H9 (cell line): ENCODE results near the gene SPATA3. TPM values are rescaled to one million over a fixed set of nuclear protein-coding genes. Genes with fewer than 3 reads are reported as not detected.

Source experiments
- DNase-seq: peaks from one replicate; pipeline ENCODE4 v3.0.0-alpha.2; 2017
- H2AFZ ChIP-seq: one replicate; pipeline ENCODE4 v1.6.1; 2013; ENCODE audit warnings: mild to moderate bottlenecking, low read length, control low read depth, moderate library complexity
- H2AK5ac ChIP-seq: 2 replicates; pipeline ENCODE4 v1.6.1; 2013; ENCODE audit warnings: low read length, control low read depth, mixed read lengths; ENCODE audit not compliant: insufficient read length
- H2BK120ac ChIP-seq: one replicate; pipeline ENCODE4 v1.6.1; 2013; ENCODE audit warnings: low read depth, mild to moderate bottlenecking, low read length, control low read depth, inconsistent platforms; ENCODE audit not compliant: poor library complexity, severe bottlenecking
- H2BK12ac ChIP-seq: 2 replicates; pipeline ENCODE4 v1.6.1; 2013; ENCODE audit warnings: low read length, control low read depth, mixed read lengths, low read depth; ENCODE audit not compliant: insufficient read length
- H2BK15ac ChIP-seq: 2 replicates; pipeline ENCODE4 v1.6.1; 2013; ENCODE audit warnings: low read depth, low read length, control low read depth
- H2BK20ac ChIP-seq: one replicate; pipeline ENCODE4 v1.6.1; 2013; ENCODE audit warnings: low read depth, mild to moderate bottlenecking, low read length, control low read depth, inconsistent platforms; ENCODE audit not compliant: poor library complexity, severe bottlenecking
- H2BK5ac ChIP-seq: 2 replicates; pipeline ENCODE4 v1.6.1; 2013; ENCODE audit warnings: low read length, control low read depth, mixed read lengths; ENCODE audit not compliant: insufficient read length
- H3K14ac ChIP-seq: 2 replicates; pipeline ENCODE4 v1.6.1; 2013; ENCODE audit warnings: low read length, control low read depth; ENCODE audit not compliant: insufficient read depth
- H3K18ac ChIP-seq: 2 replicates; pipeline ENCODE4 v1.6.1; 2013; ENCODE audit warnings: low read depth, mild to moderate bottlenecking, mixed read lengths, low read length, control low read depth; ENCODE audit not compliant: insufficient read length
- H3K23ac ChIP-seq: 2 replicates; pipeline ENCODE4 v1.6.1; 2013; ENCODE audit warnings: low read length, control low read depth, mixed read lengths, low read depth; ENCODE audit not compliant: insufficient read length
- H3K23me2 ChIP-seq: 2 replicates; pipeline ENCODE4 v1.6.1; 2013; ENCODE audit warnings: low read depth, mild to moderate bottlenecking, mixed read lengths, low read length, control low read depth; ENCODE audit not compliant: insufficient read length, poor library complexity, severe bottlenecking
- H3K27ac ChIP-seq: 2 replicates; pipeline ENCODE4 v1.5.1; 2013; ENCODE audit warnings: low read length, control low read depth, mixed read lengths, low read depth; ENCODE audit not compliant: insufficient read length
- H3K27me3 ChIP-seq: 2 replicates; pipeline ENCODE4 v1.6.1; 2013; ENCODE audit warnings: low read length, control low read depth, inconsistent platforms; ENCODE audit not compliant: insufficient read depth
- H3K4ac ChIP-seq: 2 replicates; pipeline ENCODE4 v1.6.1; 2013; ENCODE audit warnings: low read depth, mild to moderate bottlenecking, control low read depth, inconsistent platforms, low read length, moderate library complexity
- H3K4me1 ChIP-seq: 2 replicates; pipeline ENCODE4 v1.6.1; 2013; ENCODE audit warnings: low read length, control low read depth, inconsistent platforms; ENCODE audit not compliant: insufficient read depth
- H3K4me2 ChIP-seq: 2 replicates; pipeline ENCODE4 v1.6.1; 2013; ENCODE audit warnings: low read length, control low read depth, mixed read lengths; ENCODE audit not compliant: insufficient read length, insufficient read depth
- H3K56ac ChIP-seq: 2 replicates; pipeline ENCODE4 v1.6.1; 2013; ENCODE audit warnings: low read depth, mild to moderate bottlenecking, mixed read lengths, low read length, control low read depth; ENCODE audit not compliant: insufficient read length
- H3K79me1 ChIP-seq: 2 replicates; pipeline ENCODE4 v1.6.1; 2013; ENCODE audit warnings: low read depth, mild to moderate bottlenecking, moderate library complexity, low read length, control low read depth, inconsistent platforms; ENCODE audit not compliant: insufficient read depth, poor library complexity, severe bottlenecking
- H3K79me2 ChIP-seq: 2 replicates; pipeline ENCODE4 v1.6.1; 2013; ENCODE audit warnings: low read length, control low read depth, inconsistent platforms; ENCODE audit not compliant: insufficient read depth
- H3K9ac ChIP-seq: 2 replicates; pipeline ENCODE4 v1.6.1; 2013; ENCODE audit warnings: low read length, control low read depth, mixed read lengths; ENCODE audit not compliant: insufficient read length; ENCODE audit errors: extremely low read depth
- H3K9me3 ChIP-seq: one replicate; pipeline ENCODE4 v1.6.1; 2013; ENCODE audit warnings: low read depth, low read length, inconsistent platforms; ENCODE audit not compliant: control insufficient read depth
- H3T11ph ChIP-seq: one replicate; pipeline ENCODE4 v1.6.1; 2013; ENCODE audit warnings: mild to moderate bottlenecking, low read length, control low read depth, inconsistent platforms
- H4K20me1 ChIP-seq: one replicate; pipeline ENCODE4 v1.6.1; 2013; ENCODE audit not compliant: control insufficient read depth, insufficient read length, insufficient read depth
- H4K5ac ChIP-seq: 2 replicates; pipeline ENCODE4 v1.6.1; 2013; ENCODE audit warnings: low read depth, mild to moderate bottlenecking, mixed read lengths, low read length, control low read depth; ENCODE audit not compliant: insufficient read length
- H4K8ac ChIP-seq: replicated peaks from 2 replicates; pipeline ENCODE4 v1.6.1; 2013; ENCODE audit warnings: low read length, control low read depth, mixed read lengths, low read depth; ENCODE audit not compliant: insufficient read length
- H4K91ac ChIP-seq: 2 replicates; pipeline ENCODE4 v1.6.1; 2013; ENCODE audit warnings: low read depth, mild to moderate bottlenecking, moderate library complexity, mixed read lengths, low read length, control low read depth; ENCODE audit not compliant: insufficient read length
- H3K27ac Mint-ChIP-seq, 3 experiments: 2 replicates in 2 of 3; 3 replicates in 1 of 3; pipeline ENCODE4 v1.8.0; 2020 to 2021; ENCODE audit warnings: mixed read lengths in 3 of 3, mild to moderate bottlenecking in 1 of 3, moderate library complexity in 1 of 3
- H3K27me3 Mint-ChIP-seq: 2 replicates; pipeline ENCODE4 v1.8.0; 2021; ENCODE audit warnings: low read depth, mild to moderate bottlenecking, moderate library complexity, mixed read lengths
- H3K36me3 Mint-ChIP-seq, 3 experiments: 2 replicates in 2 of 3; 3 replicates in 1 of 3; pipeline ENCODE4 v1.8.0; 2020 to 2021; ENCODE audit warnings: low read depth in 3 of 3, mixed read lengths in 3 of 3; ENCODE audit not compliant: insufficient read depth in 1 of 3
- H3K4me1 Mint-ChIP-seq, 2 experiments: 2 replicates each; pipeline ENCODE4 v1.8.0; 2020; ENCODE audit warnings: mixed read lengths in 2 of 2
- H3K4me3 Mint-ChIP-seq, 2 experiments: 2 replicates in 1 of 2; 3 replicates in 1 of 2; pipeline ENCODE4 v1.8.0; 2020 to 2021; ENCODE audit warnings: mild to moderate bottlenecking in 2 of 2, mixed read lengths in 2 of 2, moderate library complexity in 1 of 2
- H3K9me3 Mint-ChIP-seq, 2 experiments: 2 replicates in 1 of 2; 3 replicates in 1 of 2; pipeline ENCODE4 v1.8.0; 2020; ENCODE audit warnings: mild to moderate bottlenecking in 2 of 2, mixed read lengths in 2 of 2, moderate library complexity in 1 of 2
- WGBS: extraction: QIAGEN DNeasy Blood & Tissue Kit; methylation state at CpG from one replicate; pipeline ENCODE4 v1.1.7; 2013; ENCODE audit warnings: missing lambda C conversion rate, low lambda C conversion rate, mixed read lengths; ENCODE audit not compliant: insufficient read length; ENCODE audit errors: extremely low coverage; 5-methylcytosine and 5-hydroxymethylcytosine counted together
- total RNA-seq: library from RNA; stranded (reverse); gene quantifications from 2 replicates; pipeline ENCODE4 v1.2.1, GENCODE V29; 2021
- TF ChIP-seq, protein P1 (sequence below): fragments of 200-600 bp; sonication (generic); conservative IDR thresholded peaks from 3 replicates; pipeline ENCODE4 v1.8.0; 2021; ENCODE audit warnings: antibody characterized with exemption, mild to moderate bottlenecking

SPATA3 gene
- total RNA-seq, 1 experiment from 2014 or later: not detected

DNA sequence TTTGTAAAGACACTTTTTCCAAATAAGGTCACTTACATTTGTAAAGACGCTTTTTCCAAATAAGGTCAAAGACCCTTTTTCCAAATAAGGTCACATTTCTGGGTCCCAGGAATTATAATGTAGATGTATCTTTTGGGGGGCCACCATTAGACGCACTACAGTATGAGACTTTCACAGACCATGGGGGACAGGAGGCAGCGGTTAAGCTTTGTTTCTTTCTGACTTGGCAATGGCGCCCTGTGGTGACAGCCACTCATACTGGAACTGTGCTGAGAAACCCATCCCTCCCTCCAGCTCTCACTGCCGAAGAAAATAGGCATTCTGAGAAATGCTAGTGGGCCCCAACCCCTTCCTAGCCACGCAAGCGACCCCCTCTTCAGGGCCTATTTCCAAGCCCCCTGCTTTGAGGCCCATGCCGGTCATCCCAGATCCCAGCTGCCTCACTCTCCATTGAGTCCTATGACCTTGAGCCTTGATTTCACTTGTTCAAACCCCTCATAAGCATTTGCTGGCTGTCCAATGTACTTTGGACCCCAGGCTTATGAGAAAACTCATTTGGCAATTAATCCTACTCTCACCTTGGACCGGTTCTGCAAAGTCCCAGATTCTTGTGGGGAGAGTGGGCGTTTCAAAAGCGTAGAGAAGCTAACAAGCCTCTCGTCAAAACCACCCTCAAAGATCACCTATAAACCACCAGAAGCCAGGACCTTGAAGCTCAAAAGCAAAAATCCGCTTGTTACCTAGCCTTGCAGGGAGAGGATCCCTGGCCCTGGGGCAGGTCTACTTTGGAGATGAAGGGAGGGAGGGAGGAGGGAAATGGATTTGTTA, 11.3 kb upstream of the SPATA3 start:
- H4K8ac ChIP-seq: no peak overlapping the region
- no peak overlapping the region for H3K56ac ChIP-seq
- Mint-ChIP-seq H3K9me3 (no peaks in the 10 kb centered on the region), H3K36me3 (no peaks in the 10 kb centered on the region; a peak in 1 of 7 replicates), H3K4me1 (peaks cover 23 to 40% of the 10 kb centered on the region in 2 experiments), H3K4me3 (no peak overlapping the region), H3K27ac (peak overlapping the region in 1 of 3 experiments; percentile 81; a peak in 2 of 7 replicates), H3K27me3 (peaks cover 3% of the 10 kb centered on the region)
- H4K20me1 ChIP-seq: no peaks in the 10 kb centered on the region
- no peak overlapping the region for H3K14ac ChIP-seq
- H3K27ac ChIP-seq: no peak overlapping the region
- DNase-seq: no peak
- peak overlapping the region; percentile 35 for H3K18ac ChIP-seq
- H2BK12ac ChIP-seq: no peak overlapping the region
- H2BK5ac ChIP-seq: no peak overlapping the region
- H4K91ac ChIP-seq: no peak overlapping the region
- H2BK20ac ChIP-seq: no peak overlapping the region
- H2AFZ ChIP-seq: no peak overlapping the region
- H3K9ac ChIP-seq: no peak overlapping the region
- H3K79me1 ChIP-seq: no peaks in the 10 kb centered on the region
- no peak overlapping the region for H2BK15ac ChIP-seq
- H3K23ac ChIP-seq: no peak overlapping the region
- no peaks in the 10 kb centered on the region for H3K27me3 ChIP-seq
- H4K5ac ChIP-seq: no peak overlapping the region
- no peaks in the 10 kb centered on the region for H3K23me2 ChIP-seq
- H2AK5ac ChIP-seq: no peak overlapping the region
- H3K79me2 ChIP-seq: no peaks in the 10 kb centered on the region
- no peaks in the 10 kb centered on the region for H3K4me1 ChIP-seq
- H3K4me2 ChIP-seq: no peak overlapping the region
- H3K9me3 ChIP-seq: no peaks in the 10 kb centered on the region
- TF ChIP-seq, protein P1, sequence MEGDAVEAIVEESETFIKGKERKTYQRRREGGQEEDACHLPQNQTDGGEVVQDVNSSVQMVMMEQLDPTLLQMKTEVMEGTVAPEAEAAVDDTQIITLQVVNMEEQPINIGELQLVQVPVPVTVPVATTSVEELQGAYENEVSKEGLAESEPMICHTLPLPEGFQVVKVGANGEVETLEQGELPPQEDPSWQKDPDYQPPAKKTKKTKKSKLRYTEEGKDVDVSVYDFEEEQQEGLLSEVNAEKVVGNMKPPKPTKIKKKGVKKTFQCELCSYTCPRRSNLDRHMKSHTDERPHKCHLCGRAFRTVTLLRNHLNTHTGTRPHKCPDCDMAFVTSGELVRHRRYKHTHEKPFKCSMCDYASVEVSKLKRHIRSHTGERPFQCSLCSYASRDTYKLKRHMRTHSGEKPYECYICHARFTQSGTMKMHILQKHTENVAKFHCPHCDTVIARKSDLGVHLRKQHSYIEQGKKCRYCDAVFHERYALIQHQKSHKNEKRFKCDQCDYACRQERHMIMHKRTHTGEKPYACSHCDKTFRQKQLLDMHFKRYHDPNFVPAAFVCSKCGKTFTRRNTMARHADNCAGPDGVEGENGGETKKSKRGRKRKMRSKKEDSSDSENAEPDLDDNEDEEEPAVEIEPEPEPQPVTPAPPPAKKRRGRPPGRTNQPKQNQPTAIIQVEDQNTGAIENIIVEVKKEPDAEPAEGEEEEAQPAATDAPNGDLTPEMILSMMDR: no peak
- H3K4ac ChIP-seq: no peak overlapping the region
- H3T11ph ChIP-seq: no peak overlapping the region
- no CpG with 5 or more reads among the region's 13 CpGs for WGBS
- H2BK120ac ChIP-seq: no peak overlapping the region
